ENCODE measurements around the gene DDOST.

Gene DDOST
- 112 to 135 reads per million in 2 donors for total RNA-seq

GRCh38 chr1:20661207-20662109 is at the start of gene DDOST:
TSS of gene DDOST (minus strand) at chr1:20661369. CDS start at chr1:20661350, 19 bp downstream.
- peak; percentile 91 for DNase-seq

- no peak for DNase-seq
These were observed 49.5 kb upstream of the DDOST start for GRCh38 chr1:20710469-20711284.

DNA sequence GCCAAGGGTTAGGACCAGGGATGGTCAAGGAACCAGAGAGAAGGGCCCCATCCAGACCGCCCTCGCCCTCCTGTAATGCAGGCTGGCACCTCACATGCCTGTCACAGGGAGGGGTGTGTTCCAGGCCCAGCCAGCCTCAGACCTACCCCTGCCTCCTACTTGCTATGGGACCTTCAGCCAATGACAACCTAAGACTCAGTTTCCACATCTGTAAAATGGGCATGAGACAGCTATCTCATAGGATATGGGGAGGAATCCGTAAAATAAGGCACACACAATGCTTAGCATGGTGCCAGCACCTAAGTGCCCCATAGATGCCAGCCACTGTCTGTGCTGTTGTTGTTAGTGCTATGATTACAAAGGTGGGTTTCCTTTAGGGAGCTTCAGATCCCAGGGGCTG is 48.7 kb upstream of the DDOST start:
- DNase-seq: no peak

DNA sequence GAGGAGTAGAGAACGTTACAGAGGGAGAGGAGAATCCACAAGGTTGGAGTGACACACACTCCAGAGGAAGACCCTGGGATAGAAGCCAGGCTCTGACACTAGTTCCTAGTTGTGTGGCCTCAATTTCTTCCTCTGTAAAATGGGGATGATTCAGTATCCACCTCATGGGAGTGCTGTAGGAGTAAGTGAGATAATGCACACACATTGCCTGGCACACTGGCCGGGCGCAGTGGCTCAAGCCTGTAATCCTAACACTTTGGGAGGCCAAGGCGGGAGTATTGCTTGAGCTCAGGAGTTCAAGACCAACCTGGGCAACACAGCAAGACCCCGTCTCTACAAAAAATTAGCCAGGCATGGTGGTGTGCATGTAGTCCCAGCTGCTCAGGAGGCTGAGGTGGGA is 47.7 kb upstream of the DDOST start:
- DNase-seq: no peak

DNA sequence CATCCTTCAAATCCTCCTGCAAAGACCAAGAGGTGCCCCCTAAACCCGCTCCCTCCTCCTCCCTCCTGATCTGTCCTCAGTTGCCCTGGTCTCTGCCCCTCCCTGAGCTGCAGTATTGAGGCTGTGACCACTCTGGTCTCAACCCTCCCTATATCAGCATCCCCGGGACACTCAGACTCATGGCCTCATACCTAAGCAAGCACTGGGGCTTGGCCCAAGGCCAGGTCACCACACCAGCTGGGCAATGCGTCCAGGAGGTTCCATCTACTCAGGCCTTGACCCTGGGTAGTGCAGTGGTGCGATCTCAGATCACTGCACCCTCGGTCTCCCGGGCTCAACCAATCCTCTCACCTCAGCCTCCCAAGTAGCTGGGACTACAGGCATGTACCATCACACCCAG is 46.9 kb upstream of the DDOST start:
- DNase-seq: no peak

- no peak for DNase-seq
These were observed 45.7 kb upstream of the DDOST start for GRCh38 chr1:20706841-20707240.

- DNase-seq: no peak
These were observed 44.1 kb upstream of the DDOST start for GRCh38 chr1:20705203-20705755.

DNA sequence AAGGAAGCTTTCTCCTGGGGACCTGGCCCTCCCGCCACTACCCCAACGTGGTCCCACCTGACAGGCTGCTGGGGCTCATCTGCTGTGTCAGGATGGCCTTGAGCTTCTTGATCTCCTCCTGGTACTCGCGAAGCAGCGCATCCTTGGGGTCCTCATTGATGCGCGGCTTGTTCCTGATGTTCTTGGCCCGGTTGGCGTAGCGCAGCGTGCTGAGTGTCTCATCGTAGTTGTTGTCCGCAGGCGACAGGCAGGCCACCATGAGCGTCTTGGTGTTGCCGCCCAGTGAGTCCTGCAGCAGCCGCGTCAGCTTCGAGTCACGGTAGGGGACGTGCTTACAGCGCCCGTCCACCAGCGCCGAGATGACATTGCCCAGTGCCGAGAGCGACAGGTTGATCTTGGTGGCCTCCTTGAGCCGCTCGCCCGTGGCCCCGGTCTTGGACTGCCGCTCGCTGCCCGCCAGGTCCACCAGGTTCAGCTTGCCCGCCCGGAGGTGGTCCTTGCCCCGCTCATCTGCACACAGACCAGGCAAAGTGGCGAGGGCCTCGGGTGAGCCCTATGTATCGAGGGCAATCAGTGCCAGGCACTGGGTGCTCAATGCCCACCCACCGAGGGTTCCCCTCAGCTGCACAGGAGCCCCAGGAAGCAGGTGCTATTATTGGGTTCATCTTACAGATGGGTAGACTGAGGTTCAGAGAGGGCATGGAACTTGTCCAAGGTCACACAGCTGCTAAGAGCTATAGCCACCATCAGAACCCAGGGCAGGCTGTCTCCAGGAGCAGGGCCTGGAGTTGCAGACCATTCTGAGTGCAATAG is 43.4 kb upstream of the DDOST start:
- no peak for DNase-seq

DNA sequence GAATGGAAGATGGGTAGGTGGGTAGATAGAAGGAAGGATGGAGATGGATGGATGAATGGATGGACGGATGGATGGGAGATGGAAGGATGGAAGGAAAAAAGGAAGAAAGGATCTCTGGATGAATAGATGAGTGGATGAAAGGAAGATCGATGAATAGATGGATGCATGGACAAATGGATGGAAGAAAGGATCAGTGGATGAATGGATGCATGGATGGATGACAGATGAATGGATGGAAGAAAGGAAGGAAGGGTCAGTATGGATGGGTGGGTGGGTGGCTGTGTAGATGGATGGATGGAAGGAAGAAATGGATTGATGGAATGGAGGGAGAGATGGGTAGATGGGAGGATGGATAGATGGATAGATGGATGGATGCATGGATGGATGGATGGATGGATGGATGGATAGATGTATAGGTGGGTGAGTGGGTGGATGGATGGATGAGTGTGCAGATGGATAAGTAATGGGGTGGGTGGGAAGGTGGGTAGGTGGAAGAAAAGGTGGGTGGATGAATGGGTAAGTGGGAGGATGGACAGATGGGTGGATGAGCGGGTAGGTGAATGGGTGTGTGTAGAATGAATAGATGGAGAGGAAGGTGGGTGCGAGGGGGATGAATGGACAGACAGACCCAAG is 42.1 kb upstream of the DDOST start:
- DNase-seq: no peak

DNA sequence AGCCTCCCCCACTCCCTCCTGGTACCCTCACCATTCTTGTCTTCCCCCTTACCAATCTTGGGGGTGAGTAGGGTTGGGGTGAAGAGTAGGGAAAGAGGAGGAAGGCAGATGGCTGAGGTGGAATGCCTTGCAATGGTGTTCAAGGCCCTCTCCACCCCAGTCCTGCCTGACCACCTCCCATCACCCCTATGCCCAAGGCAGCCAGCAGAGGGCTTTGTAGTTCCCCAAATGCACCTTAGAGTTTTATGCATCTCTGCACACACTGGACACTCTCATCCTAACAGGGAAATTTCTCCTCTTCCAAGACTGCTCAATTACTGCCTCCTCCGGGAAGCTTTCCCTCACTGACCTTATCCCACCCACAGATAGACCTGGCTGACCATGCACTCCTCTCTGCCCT is 41.2 kb upstream of the DDOST start:
- DNase-seq: no peak

GRCh38 chr1:20701847-20702246 is 40.7 kb upstream of the DDOST start:
- no peak for DNase-seq

- no peak for DNase-seq
These were observed 40.3 kb upstream of the DDOST start for GRCh38 chr1:20701446-20701845.

DNA sequence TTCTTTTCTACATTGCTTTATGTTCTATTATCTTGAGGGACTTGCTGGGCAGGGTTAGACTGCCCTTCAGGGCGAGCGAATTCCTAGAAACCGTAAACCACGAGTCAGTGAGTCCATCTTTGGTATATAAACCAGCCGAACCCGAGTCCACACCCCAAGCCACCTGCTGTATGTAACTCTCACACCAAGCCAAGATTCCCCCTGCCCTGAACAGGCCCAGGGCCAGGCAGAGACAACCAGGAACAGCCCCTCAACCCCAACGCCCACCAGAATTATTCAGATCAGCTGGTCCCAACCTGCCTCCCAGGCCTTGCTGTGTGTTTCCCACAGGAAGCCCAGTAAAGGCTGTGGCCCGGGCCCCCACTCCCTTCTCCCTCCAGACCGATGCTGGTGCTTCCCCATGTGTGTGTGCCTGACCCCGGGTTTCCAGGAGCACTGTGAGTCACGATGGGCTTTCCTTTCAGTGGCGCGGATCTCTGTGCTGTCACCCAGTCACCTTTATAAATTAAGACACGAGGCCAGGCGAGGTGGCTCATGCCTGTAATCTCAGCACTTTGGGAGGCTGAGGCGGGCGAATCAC is 39.6 kb upstream of the DDOST start:
- DNase-seq: no peak

DNA sequence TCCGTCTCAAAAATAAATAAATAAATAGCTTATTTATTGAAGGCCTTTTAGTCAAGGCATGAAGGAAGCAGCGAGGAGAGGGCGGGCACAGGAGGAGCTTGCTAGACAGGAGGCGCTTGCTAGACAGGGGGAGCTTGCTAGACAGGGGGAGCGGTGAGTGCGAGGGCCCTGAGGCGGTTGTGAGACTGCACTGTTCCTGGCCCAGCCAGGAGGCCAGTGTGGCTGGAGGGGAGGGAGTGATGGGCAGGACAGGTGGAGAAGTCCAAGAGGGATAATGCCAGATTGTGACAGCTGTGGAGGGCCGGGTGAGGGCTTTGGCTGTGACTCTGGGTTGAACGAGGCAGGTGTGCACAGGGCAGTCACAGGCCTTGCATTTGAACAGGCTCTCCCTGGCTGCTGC is 38.4 kb upstream of the DDOST start:
- no peak for DNase-seq

DNA sequence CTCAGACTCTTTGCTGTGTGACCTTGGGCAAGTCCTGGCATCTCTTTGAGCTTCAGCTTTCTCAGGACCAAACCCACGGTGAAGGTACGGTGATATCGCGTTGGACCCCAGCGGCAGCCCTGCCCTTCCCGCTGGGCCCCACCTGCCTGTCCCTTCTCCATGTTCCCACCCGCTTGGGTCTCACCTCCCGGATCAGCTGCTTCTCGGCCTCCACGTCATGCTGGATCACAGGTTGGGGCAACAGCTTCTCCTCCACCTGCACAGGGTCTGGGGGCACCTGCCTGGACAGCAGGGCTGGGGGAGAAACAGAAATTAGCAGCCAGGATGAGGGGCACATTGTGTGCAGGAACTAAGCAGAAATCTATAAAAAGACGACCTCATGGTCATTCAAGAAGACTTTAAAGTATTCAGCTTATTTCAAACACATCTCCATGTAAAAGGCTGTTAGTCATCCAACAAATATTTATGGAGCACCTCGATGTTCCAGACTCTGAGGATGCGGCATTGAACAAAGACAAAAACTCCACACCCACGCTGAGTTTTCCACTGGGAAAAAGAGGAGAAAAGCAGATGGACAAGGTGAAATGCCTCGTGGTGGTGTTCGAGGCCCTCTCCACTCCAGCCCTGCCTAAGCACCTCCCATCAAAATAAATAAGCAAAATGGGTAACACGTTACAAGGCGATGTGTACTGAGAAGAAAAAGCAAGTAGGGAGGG is 37.2 kb upstream of the DDOST start:
- DNase-seq: no peak

DNA sequence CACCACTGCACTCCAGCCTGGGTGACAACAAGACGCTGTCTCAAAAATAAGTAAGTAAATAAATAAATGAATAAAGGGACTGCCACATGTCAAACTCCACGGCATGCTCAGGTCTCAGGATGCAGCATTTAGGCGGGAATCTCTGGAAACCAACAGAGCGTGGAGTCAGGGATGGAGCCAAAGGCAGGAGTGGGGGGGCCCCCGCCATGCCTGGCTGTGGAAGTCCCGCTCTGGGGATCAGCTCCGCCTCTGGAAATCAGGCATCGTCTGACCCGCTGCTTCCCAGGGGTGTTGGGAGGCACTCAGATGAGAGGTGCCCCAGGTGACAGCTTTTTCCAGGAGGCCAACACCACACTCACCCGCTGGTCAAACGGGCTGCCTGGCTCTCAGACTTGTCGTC is 36.4 kb upstream of the DDOST start:
- no peak for DNase-seq

DNA sequence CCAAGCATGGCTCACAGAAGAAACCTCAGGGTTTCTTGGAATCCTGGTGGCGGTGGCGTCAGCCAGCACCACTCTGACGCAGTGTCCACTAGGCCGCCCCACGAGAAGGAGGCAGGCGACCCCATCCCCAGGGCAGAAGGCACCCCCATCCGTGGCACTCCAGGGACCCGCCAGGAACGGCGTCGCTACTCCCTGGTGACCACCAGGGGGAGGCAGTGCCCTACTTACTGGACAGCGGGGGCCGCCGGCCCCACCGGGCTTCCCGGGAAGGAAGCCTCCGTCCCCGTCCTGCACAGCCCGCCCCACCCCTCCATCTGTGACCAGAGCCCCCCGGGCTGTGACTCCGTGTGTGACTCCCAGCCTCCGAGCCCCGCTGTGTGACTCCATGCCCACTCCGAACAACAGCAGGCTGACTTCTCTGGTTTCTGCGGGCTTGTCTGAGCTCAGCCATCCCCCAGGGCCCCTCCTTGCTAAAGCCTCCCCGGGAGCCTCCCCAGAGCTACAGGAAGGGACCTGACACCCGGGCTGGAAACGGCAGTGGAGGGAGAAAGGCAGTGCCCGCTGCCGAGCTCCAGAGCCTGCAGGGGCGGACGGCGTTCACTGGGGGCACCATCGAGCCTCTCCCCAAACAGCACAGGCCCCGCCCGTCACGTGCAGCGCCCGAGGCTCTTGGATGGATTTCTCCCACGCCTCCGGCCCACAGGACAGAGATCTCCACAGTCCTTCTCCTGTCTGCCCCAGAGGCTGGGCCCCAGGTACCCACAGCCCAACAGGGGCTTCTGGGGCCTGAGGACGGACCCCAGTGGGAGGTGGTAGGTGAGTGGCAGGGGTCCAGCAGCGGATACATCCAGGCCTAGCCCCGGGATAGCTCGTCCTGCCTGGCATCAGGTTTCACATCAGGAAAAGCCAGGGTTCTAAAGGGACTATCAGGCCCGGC is 35.5 kb upstream of the DDOST start:
- DNase-seq: peak; percentile 35

DNA sequence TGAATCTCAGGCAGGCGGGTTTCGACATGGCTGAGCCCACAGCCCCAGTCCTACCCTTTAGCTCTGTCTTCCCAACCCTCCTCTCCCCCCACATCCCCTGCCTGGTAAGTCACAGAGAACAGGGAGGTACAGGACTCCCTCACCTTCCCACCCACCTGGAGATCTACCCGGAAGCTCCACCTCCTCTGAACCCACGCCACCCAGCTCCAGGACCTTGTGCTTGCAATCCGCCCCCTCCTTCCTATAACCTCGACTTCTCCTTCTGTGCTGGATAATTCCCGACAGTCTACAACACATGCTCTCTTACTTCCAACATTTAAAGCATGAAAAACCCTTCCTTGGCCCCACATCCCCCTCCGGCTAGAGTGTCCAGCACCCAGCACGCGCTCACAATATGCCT is 34.3 kb upstream of the DDOST start:
- no peak for DNase-seq

DNA sequence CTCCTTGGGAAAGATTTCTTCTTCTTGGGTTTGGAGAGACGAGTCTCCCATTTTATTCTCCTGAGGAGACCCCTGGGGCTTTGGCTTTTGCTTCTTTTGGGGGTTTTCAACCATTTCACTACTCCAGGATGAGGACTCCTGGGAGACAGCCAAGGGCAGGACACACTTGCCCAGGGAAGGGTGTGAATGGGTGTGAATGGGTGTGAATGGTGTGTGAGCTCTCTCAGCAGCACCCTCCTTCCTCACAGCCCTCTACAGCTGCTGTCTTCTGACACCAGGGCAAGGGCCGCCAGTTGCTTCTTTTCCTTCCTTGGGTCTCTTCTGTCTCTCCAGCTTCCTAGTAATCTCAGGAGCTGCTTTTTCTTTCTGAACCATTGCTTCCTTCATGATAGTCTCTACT is 32.5 kb upstream of the DDOST start:
- DNase-seq: no peak

- no peak for DNase-seq
These were observed 30.7 kb upstream of the DDOST start for GRCh38 chr1:20691872-20692271.

Data from activated gamma-delta T cell (primary cell).